ENCODE results near the gene ALG13.
"Not testable (repeated sequence)": the region's sequence is repeated elsewhere in the genome, so short reads cannot be mapped to it uniquely, and the experiment has no call there.

The ALG13 gene

GRCh38 chrX:111759686-111760085, 78.7 kb downstream of the ALG13 start:
- H3K4me3 ChIP-seq (ENCODE audit: low read depth, low read length): no peak overlapping the region
- no peak overlapping the region for H3K27ac ChIP-seq (ENCODE audit: low read depth, low read length)
- no peaks in the 10 kb centered on the region; the same call in 1 of the 2 replicates for H3K27me3 ChIP-seq (ENCODE audit: control insufficient read depth, insufficient read depth, low read length)
- peaks cover 52% of the 10 kb centered on the region for H3K36me3 ChIP-seq (ENCODE audit: control insufficient read depth, insufficient read depth, low read length)
- H3K9ac ChIP-seq (ENCODE audit: low read length): no peak overlapping the region
- no peaks in the 10 kb centered on the region for H3K4me1 ChIP-seq (ENCODE audit: control insufficient read depth, insufficient read depth, low read length)
- H3K9me3 ChIP-seq (ENCODE audit: control insufficient read depth, insufficient read depth, low read depth, low read length): no peaks in the 10 kb centered on the region

- no peaks in the 10 kb centered on the region for H3K9me3 ChIP-seq (ENCODE audit: control insufficient read depth, insufficient read depth, low read depth, low read length)
- no peak overlapping the region for H3K27ac ChIP-seq (ENCODE audit: low read depth, low read length)
- no peak overlapping the region for H3K4me3 ChIP-seq (ENCODE audit: low read depth, low read length)
- H3K36me3 ChIP-seq (ENCODE audit: control insufficient read depth, insufficient read depth, low read length): peaks cover 64% of the 10 kb centered on the region
- no peak overlapping the region for H3K9ac ChIP-seq (ENCODE audit: low read length)
- H3K27me3 ChIP-seq (ENCODE audit: control insufficient read depth, insufficient read depth, low read length): no peaks in the 10 kb centered on the region; the same call in 1 of the 2 replicates
- no peaks in the 10 kb centered on the region for H3K4me1 ChIP-seq (ENCODE audit: control insufficient read depth, insufficient read depth, low read length)
These were observed 80.7 kb downstream of the ALG13 start for GRCh38 chrX:111761578-111762135.

- Histone ChIP-seq H3K9ac (ENCODE audit: low read length) (no peak overlapping the region), H3K27me3 (ENCODE audit: control insufficient read depth, insufficient read depth, low read length) (no peaks in the 10 kb centered on the region; the same call in 1 of the 2 replicates), H3K36me3 (ENCODE audit: control insufficient read depth, insufficient read depth, low read length) (no peaks in the 10 kb centered on the region), H3K9me3 (ENCODE audit: control insufficient read depth, insufficient read depth, low read depth, low read length) (no peaks in the 10 kb centered on the region), H3K4me3 (ENCODE audit: low read depth, low read length) (no peak overlapping the region), H3K4me1 (ENCODE audit: control insufficient read depth, insufficient read depth, low read length) (no peaks in the 10 kb centered on the region), H3K27ac (ENCODE audit: low read depth, low read length) (no peak overlapping the region)
These were observed 97.6 kb downstream of the ALG13 start for GRCh38 chrX:111778591-111778990.

- H3K4me3 ChIP-seq (ENCODE audit: low read depth, low read length): no peak overlapping the region
These were observed 98.6 kb downstream of the ALG13 start for GRCh38 chrX:111779582-111779981.

GRCh38 chrX:111784667-111785066, 103.7 kb downstream of the ALG13 start:
- H3K9ac ChIP-seq (ENCODE audit: low read length): no peak overlapping the region
- peaks cover 14% of the 10 kb centered on the region; the same call in 1 of the 2 replicates for H3K9me3 ChIP-seq (ENCODE audit: control insufficient read depth, insufficient read depth, low read depth, low read length)
- H3K4me3 ChIP-seq (ENCODE audit: low read depth, low read length): no peak overlapping the region
- H3K27ac ChIP-seq (ENCODE audit: low read depth, low read length): no peak overlapping the region
- H3K36me3 ChIP-seq (ENCODE audit: control insufficient read depth, insufficient read depth, low read length): no peaks in the 10 kb centered on the region
- no peaks in the 10 kb centered on the region; the same call in 1 of the 2 replicates for H3K27me3 ChIP-seq (ENCODE audit: control insufficient read depth, insufficient read depth, low read length)
- no peaks in the 10 kb centered on the region for H3K4me1 ChIP-seq (ENCODE audit: control insufficient read depth, insufficient read depth, low read length)

More at GRCh38 chrX:111779582-111779981, 98.6 kb downstream of the ALG13 start:
- H3K9ac ChIP-seq (ENCODE audit: low read length): no peak overlapping the region
- H3K27ac ChIP-seq (ENCODE audit: low read depth, low read length): no peak overlapping the region
- H3K4me1 ChIP-seq (ENCODE audit: control insufficient read depth, insufficient read depth, low read length): no peaks in the 10 kb centered on the region
- no peaks in the 10 kb centered on the region; the same call in 1 of the 2 replicates for H3K27me3 ChIP-seq (ENCODE audit: control insufficient read depth, insufficient read depth, low read length)
- H3K36me3 ChIP-seq (ENCODE audit: control insufficient read depth, insufficient read depth, low read length): no peaks in the 10 kb centered on the region
- H3K9me3 ChIP-seq (ENCODE audit: control insufficient read depth, insufficient read depth, low read depth, low read length): peaks cover 8% of the 10 kb centered on the region; the same call in 1 of the 2 replicates

GRCh38 chrX:111790054-111790453, 109.1 kb downstream of the ALG13 start:
- H3K27ac ChIP-seq (ENCODE audit: low read depth, low read length); H3K4me1 ChIP-seq (ENCODE audit: control insufficient read depth, insufficient read depth, low read length); H3K27me3 ChIP-seq (ENCODE audit: control insufficient read depth, insufficient read depth, low read length); H3K9me3 ChIP-seq (ENCODE audit: control insufficient read depth, insufficient read depth, low read depth, low read length); H3K36me3 ChIP-seq (ENCODE audit: control insufficient read depth, insufficient read depth, low read length); H3K4me3 ChIP-seq (ENCODE audit: low read depth, low read length); H3K9ac ChIP-seq (ENCODE audit: low read length): not testable (repeated sequence)
